Vagina (tissue), 2 donors: ENCODE results near the gene TCF4. TPM values are rescaled to one million over a fixed set of nuclear protein-coding genes. Genes with fewer than 3 reads are reported as not detected.

Experiments used
- DNase-seq, 2 donors: peaks; one replicate each; pipeline ENCODE4 v3.0.0-alpha.2; 2017; ENCODE audit errors: extremely low spot score in 2 of 2
- H3K27ac ChIP-seq: fragments of 200-600 bp; sonication (generic); one replicate; pipeline ENCODE4 v1.5.1; 2019
- H3K27me3 ChIP-seq: fragments of 200-600 bp; sonication (generic); one replicate; pipeline ENCODE4 v1.5.1; 2019
- H3K36me3 ChIP-seq, 2 donors: fragments of 200-600 bp; sonication (generic); one replicate each; pipeline ENCODE4 v1.5.1; 2017 to 2019
- H3K4me1 ChIP-seq: fragments of 200-600 bp; sonication (generic); one replicate; pipeline ENCODE4 v1.5.1; 2019
- H3K4me3 ChIP-seq, 2 donors: fragments of 200-600 bp; sonication (generic); 1 replicate in 1 of 2; 2 replicates in 1 of 2; pipeline ENCODE4 v1.5.1; 2016 to 2019
- H3K9me3 ChIP-seq: fragments of 200-600 bp; sonication (generic); one replicate; pipeline ENCODE4 v1.5.1; 2019
- CTCF ChIP-seq, 3 experiments: fragments of 450-650 bp in 2 of 3; fragments of 200-600 bp in 1 of 3; sonication (generic) in 1 of 3; IDR thresholded peaks; one replicate each; pipeline ENCODE4 v1.5.1; 2017 to 2019; ENCODE audit warnings: antibody characterized with exemption in 3 of 3, mild to moderate bottlenecking in 2 of 3, moderate library complexity in 2 of 3
- POLR2A ChIP-seq, 2 donors: fragments of 450-650 bp; IDR thresholded peaks; one replicate each; pipeline ENCODE4 v1.6.1; 2017; ENCODE audit warnings: antibody characterized with exemption in 2 of 2, mild to moderate bottlenecking in 2 of 2, moderate library complexity in 2 of 2
- POLR2AphosphoS5 ChIP-seq, 2 donors: sonication (generic); formaldehyde crosslinking; IDR thresholded peaks; one replicate each; pipeline ENCODE4 v1.9.0; 2017; ENCODE audit warnings: antibody characterized with exemption in 2 of 2, mild to moderate bottlenecking in 2 of 2, low read depth in 1 of 2; ENCODE audit not compliant: insufficient read depth in 1 of 2
- intact Hi-C: fragments of 100-400 bp; cut with DNase I; formaldehyde crosslinking; loops from one replicate; pipeline ENCODE4 v1.15.1; 2023
- total RNA-seq: library from RNA; depleted of rRNA; stranded (reverse); fragments of >200 nt; gene quantifications from one replicate; pipeline ENCODE4 v1.2.3, GENCODE V29; 2016

The TCF4 gene
- total RNA-seq, 1 donor from 2014 or later, result 105 TPM

- TF ChIP-seq POLR2AphosphoS5 (IDR thresholded peaks at IDR 0.05; ENCODE audit: insufficient read depth in 1 of 2, low read depth in 1 of 2), result no peak
- no peak for TF ChIP-seq POLR2A (IDR thresholded peaks at IDR 0.05)
- no peak for TF ChIP-seq CTCF (IDR thresholded peaks at IDR 0.05)
- intact Hi-C loops, result no loop called here
- H3K9me3 ChIP-seq, result no peaks in the 10 kb centered on the region
- H3K4me1 ChIP-seq, result peaks cover 45% of the 10 kb centered on the region
- H3K27ac ChIP-seq, result no peak overlapping the region
- no peaks in the 10 kb centered on the region for H3K27me3 ChIP-seq
- H3K36me3 ChIP-seq, result no peaks in the 10 kb centered on the region
- H3K4me3 ChIP-seq, result no peak overlapping the region
- DNase-seq, result no peak
Observed at GRCh38 chr18:55310044-55310676, 277.8 kb downstream of the TCF4 start.

- Histone ChIP-seq H3K9me3 (no peaks in the 10 kb centered on the region), H3K36me3 (no peaks in the 10 kb centered on the region), H3K27me3 (no peaks in the 10 kb centered on the region), H3K4me3 (no peak overlapping the region), H3K4me1 (peaks cover 36% of the 10 kb centered on the region), H3K27ac (no peak overlapping the region)
- TF ChIP-seq POLR2AphosphoS5 (IDR thresholded peaks at IDR 0.05; ENCODE audit: insufficient read depth in 1 of 2, low read depth in 1 of 2) (no peak), CTCF (IDR thresholded peaks at IDR 0.05) (no peak), POLR2A (IDR thresholded peaks at IDR 0.05) (no peak)
- no peak for DNase-seq
- intact Hi-C loops, result no loop called here
Observed at GRCh38 chr18:55309249-55309648, 278.7 kb downstream of the TCF4 start.

- intact Hi-C loops, result no loop called here
- no peaks in the 10 kb centered on the region for H3K27me3 ChIP-seq
- no peak overlapping the region for H3K27ac ChIP-seq
- H3K36me3 ChIP-seq, result no peaks in the 10 kb centered on the region
- TF ChIP-seq POLR2A (IDR thresholded peaks at IDR 0.05) (no peak), CTCF (IDR thresholded peaks at IDR 0.05) (no peak), POLR2AphosphoS5 (IDR thresholded peaks at IDR 0.05; ENCODE audit: insufficient read depth in 1 of 2, low read depth in 1 of 2) (no peak)
- no peaks in the 10 kb centered on the region for H3K9me3 ChIP-seq
- peaks cover 27% of the 10 kb centered on the region for H3K4me1 ChIP-seq
- no peak overlapping the region for H3K4me3 ChIP-seq
- no peak for DNase-seq
Observed at GRCh38 chr18:55307505-55307904, 280.5 kb downstream of the TCF4 start.

- no peak for DNase-seq
- H3K36me3 ChIP-seq, result no peaks in the 10 kb centered on the region
- intact Hi-C loops, result no loop called here
- H3K27me3 ChIP-seq, result no peaks in the 10 kb centered on the region
- peaks cover 25% of the 10 kb centered on the region for H3K4me1 ChIP-seq
- H3K9me3 ChIP-seq, result no peaks in the 10 kb centered on the region
- H3K27ac ChIP-seq, result no peak overlapping the region
- TF ChIP-seq POLR2AphosphoS5 (IDR thresholded peaks at IDR 0.05; ENCODE audit: insufficient read depth in 1 of 2, low read depth in 1 of 2), result no peak
- TF ChIP-seq CTCF (IDR thresholded peaks at IDR 0.05), result no peak
- TF ChIP-seq POLR2A (IDR thresholded peaks at IDR 0.05), result no peak
- no peak overlapping the region for H3K4me3 ChIP-seq
Observed at GRCh38 chr18:55306359-55307024, 281.5 kb downstream of the TCF4 start.
